ENCODE data around the gene ZFYVE28. TPM values are rescaled to one million over a fixed set of nuclear protein-coding genes. Genes with fewer than 3 reads are reported as not detected.
"Not testable (repeated sequence)": the region's sequence is repeated elsewhere in the genome, so short reads cannot be mapped to it uniquely, and the experiment has no call there.

The ZFYVE28 gene
- total RNA-seq, result 100 to 1,000 TPM in 1 of 4 donors, 10 to 100 TPM in 3; 20.6 to 153 (median 63.2) TPM

DNA sequence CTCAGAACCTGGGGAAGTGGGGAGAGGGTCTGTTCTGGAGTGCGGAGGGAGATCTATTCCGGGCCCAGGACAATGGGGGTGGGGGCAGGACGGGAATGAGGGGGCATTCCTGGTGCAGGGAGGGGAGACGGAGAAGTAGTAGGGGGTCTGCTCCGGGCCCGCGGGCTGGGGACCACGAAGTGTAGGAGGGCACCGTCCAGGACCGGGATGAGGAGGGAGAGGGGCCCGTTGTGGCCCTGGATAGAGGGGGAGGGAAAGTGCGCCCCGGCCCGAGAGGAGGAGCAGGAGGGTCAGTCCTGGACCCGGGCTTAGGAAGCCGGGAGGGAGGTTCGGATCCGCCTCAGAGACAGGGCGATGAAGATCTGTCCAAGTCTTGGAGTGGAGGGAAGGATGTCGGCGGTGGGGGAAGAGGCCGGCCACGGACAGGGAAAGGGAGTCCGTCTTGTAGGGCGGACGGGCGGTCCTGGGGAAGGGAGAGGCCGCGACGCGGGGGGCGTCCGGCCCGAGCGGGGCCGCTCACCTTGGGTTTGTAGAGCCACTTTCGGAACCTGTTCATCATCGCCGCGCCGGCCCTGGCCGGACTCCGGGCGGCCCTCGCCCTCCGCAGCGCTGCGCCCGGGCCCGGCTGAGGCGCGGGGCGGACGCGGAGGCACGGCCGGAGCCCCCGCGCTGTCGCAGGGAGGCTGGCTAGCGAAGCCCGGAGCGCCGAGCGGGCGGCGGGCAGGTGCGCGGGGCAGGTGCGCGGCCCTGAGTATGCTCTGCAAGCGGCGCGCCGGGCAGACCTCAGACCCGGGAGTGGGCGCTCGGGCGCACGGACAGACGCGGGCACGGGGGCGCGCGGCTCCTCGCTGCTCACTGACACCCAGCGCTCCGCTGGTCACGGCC, at the start of gene ZFYVE28:
TSS of gene ZFYVE28 (minus strand) at position 881 of the 885 bp plus-strand sequence. CDS start at position 559, 322 bp downstream.
- peak in 2 of 3 donors; percentile 61 to 71 for DNase-seq
- peak within 1 kb of the TSS; percentile 51 to 96 (median 80) for H3K4me3 ChIP-seq
- TF ChIP-seq, protein P1, sequence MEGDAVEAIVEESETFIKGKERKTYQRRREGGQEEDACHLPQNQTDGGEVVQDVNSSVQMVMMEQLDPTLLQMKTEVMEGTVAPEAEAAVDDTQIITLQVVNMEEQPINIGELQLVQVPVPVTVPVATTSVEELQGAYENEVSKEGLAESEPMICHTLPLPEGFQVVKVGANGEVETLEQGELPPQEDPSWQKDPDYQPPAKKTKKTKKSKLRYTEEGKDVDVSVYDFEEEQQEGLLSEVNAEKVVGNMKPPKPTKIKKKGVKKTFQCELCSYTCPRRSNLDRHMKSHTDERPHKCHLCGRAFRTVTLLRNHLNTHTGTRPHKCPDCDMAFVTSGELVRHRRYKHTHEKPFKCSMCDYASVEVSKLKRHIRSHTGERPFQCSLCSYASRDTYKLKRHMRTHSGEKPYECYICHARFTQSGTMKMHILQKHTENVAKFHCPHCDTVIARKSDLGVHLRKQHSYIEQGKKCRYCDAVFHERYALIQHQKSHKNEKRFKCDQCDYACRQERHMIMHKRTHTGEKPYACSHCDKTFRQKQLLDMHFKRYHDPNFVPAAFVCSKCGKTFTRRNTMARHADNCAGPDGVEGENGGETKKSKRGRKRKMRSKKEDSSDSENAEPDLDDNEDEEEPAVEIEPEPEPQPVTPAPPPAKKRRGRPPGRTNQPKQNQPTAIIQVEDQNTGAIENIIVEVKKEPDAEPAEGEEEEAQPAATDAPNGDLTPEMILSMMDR (IDR thresholded peaks at IDR 0.05), result no peak
- TF ChIP-seq POLR2A (IDR thresholded peaks at IDR 0.05), result peak; percentile 49 to 79
- no peaks in the 10 kb centered on the region for H3K27me3 ChIP-seq
- H3K9me3 ChIP-seq, result no peaks in the 10 kb centered on the region
- no peaks in the 10 kb centered on the region for H3K36me3 ChIP-seq
- H3K4me1 ChIP-seq, result peaks cover 0 to 42% (median 21%) of the 10 kb centered on the region in 4 donors
- H3K27ac ChIP-seq, result peak within 1 kb of the TSS; percentile 51 to 88 (median 68)

DNA sequence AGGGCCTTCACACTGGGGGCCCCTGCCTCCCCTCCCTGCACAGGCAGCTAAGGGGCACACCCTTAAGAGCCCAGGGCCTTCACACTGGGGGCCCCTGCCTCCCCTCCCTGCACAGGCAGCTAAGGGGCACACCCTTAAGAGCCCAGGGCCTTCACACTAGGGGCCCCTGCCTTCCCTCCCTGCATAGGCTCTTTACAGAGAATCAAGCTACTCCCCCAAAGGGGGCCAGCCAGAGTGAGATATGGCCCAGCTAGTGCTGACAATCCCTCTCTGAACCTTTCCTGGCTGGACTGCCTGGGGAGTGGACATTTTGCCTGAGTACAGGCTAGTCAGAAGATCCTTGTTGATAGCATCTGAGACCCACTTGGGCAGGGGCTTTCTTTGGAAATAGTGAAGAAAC, 47.1 kb upstream of the ZFYVE28 start:
- H3K4me1 ChIP-seq, result peaks cover 2 to 27% (median 9%) of the 10 kb centered on the region in 4 donors
- not testable (repeated sequence) for H3K9me3 ChIP-seq, H3K36me3 ChIP-seq, H3K27ac ChIP-seq, H3K27me3 ChIP-seq, H3K4me3 ChIP-seq, DNase-seq

DNA sequence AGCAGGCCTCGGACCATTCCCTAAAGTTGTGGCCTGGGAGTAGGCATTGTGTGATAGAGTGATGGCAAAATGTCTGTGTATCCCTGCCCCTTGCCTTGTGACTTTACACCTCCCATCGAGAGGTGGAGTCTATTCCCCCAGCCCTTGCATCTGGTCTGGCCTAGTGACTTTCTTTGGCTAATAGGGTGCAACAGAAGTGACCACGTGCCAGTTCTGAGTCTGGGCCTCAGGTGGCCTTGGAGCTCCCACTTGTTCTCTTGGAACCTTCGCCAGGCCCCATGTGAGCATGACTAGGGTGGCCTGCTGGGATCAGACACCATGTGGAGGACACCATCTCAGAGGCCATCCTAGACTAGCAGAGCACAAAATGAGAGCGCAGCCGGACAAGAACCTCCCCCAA, 46.6 kb upstream of the ZFYVE28 start:
- Histone ChIP-seq H3K9me3 (no peaks in the 10 kb centered on the region), H3K4me3 (no peak overlapping the region), H3K36me3 (no peaks in the 10 kb centered on the region), H3K4me1 (peaks cover 2 to 22% (median 7%) of the 10 kb centered on the region in 4 donors), H3K27ac (no peak overlapping the region), H3K27me3 (no peaks in the 10 kb centered on the region)
- TF ChIP-seq, protein P1 (IDR thresholded peaks at IDR 0.05), result no peak
- TF ChIP-seq POLR2A (IDR thresholded peaks at IDR 0.05), result no peak
- peak in 1 of 3 donors; percentile 18 for DNase-seq

DNA sequence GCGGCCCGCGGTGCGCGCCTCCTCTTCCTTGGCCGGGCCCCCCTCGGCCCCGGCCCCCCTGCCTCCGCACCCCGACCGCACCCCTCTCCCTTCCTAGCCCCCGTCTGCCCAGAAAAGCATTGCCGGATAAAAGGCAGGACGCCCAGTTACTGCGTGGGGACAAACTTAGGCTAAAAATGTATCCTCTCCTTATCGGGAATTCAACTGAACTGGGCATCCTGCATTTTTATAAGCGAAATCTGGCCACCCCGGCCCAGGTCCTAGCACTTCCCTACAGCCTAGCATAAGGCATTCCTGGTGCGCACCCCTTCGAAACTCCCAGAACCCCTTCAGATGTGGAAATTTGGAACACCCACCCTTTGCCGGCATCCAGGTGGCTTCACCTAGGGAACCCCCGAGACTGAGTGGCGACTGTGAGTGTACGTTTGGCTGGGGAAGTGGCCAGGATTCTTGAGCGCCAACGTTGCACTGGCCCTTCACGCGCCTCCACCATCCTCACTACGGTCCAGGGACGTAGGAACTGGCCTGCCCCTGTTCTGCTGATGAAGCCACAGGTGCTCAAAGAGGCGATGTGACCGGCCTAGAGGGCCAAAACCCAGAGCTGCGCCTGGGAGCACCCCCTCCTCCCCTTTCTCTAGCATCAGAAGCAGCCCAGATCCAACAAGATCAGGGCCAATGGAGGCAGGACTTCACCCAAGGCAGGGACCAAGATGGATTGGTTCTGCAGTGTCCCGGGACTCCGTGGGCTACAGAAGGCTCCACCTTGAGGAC, 44.7 kb upstream of the ZFYVE28 start:
- Histone ChIP-seq H3K4me3 (peak overlapping the region; percentile 48 to 73 (median 64)), H3K27ac (peak overlapping the region in 3 of 4 donors; percentile 33 to 65 (median 39))

DNA sequence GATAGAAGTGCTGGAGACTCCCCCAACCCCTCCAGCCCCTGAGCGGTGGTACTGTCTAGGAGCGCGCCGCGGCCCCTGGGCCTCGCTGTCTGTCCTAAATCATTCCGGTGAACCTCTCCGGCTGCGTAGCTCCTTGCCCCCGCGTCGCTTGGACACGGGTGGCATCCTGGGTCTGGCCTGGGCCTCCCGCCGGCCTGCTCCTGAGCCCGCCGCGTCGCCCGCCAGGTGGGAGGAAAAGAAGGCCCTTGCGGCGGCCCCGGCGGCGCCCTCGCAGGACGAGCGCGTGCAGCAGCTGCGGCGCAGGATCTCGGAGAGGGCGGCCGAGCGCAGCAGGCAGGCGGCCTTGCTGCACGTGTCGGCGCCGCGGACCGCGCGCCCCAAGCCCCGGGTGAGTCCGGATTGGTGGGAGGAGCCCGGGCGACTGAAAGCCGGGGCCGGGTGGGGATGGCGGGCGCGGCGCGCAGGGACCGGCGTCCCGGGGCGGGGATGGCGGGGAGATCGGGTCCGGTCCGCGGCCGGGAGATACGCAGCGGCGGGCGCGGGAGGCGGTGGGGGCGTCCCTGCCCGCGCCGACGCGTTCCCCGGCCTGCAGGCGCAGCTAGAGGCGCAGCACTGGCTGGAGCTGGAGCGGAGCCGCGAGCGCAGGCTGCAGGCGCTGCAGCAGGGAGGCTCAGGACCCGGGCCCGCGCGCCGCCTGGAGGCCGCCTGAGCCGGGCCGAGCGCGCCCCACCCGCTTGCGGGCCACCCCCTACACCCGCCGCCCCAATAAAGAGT, 44.0 kb upstream of the ZFYVE28 start:
- Histone ChIP-seq H3K4me3 (peak overlapping the region; percentile 48 to 73 (median 64)), H3K9me3 (no peaks in the 10 kb centered on the region), H3K27ac (peak overlapping the region in 3 of 4 donors; percentile 33 to 65 (median 39))

More for the DNA sequence above, 44.7 kb upstream of the ZFYVE28 start:
- no peak for TF ChIP-seq POLR2A (IDR thresholded peaks at IDR 0.05)
- H3K27me3 ChIP-seq, result no peaks in the 10 kb centered on the region
- H3K36me3 ChIP-seq, result no peaks in the 10 kb centered on the region
- H3K9me3 ChIP-seq, result no peaks in the 10 kb centered on the region
- DNase-seq, result peak in 1 of 3 donors; percentile 43
- H3K4me1 ChIP-seq, result peaks cover 2 to 21% (median 6%) of the 10 kb centered on the region in 4 donors

More for the DNA sequence above, 44.0 kb upstream of the ZFYVE28 start:
- DNase-seq, result peak; percentile 61 to 82 (median 77)
- Histone ChIP-seq H3K36me3 (no peaks in the 10 kb centered on the region), H3K27me3 (no peaks in the 10 kb centered on the region), H3K4me1 (peaks cover 2 to 14% (median 6%) of the 10 kb centered on the region in 4 donors)
- no peak for TF ChIP-seq POLR2A (IDR thresholded peaks at IDR 0.05)
- TF ChIP-seq, protein P1 (IDR thresholded peaks at IDR 0.05), result peak; percentile 6 to 64 (median 56)

All from Peyer's patch (tissue), 4 donors.